ENCODE results near the gene TMIGD1. TPM values are rescaled to one million over a fixed set of nuclear protein-coding genes. Genes with fewer than 3 reads are reported as not detected.

Gene TMIGD1
- total and polyA plus RNA-seq, 2 of the 13 experiments (the other 11 are each of a cell fraction or from before 2014, with no cell fraction given): not detected

- TF ChIP-seq, protein P1, sequence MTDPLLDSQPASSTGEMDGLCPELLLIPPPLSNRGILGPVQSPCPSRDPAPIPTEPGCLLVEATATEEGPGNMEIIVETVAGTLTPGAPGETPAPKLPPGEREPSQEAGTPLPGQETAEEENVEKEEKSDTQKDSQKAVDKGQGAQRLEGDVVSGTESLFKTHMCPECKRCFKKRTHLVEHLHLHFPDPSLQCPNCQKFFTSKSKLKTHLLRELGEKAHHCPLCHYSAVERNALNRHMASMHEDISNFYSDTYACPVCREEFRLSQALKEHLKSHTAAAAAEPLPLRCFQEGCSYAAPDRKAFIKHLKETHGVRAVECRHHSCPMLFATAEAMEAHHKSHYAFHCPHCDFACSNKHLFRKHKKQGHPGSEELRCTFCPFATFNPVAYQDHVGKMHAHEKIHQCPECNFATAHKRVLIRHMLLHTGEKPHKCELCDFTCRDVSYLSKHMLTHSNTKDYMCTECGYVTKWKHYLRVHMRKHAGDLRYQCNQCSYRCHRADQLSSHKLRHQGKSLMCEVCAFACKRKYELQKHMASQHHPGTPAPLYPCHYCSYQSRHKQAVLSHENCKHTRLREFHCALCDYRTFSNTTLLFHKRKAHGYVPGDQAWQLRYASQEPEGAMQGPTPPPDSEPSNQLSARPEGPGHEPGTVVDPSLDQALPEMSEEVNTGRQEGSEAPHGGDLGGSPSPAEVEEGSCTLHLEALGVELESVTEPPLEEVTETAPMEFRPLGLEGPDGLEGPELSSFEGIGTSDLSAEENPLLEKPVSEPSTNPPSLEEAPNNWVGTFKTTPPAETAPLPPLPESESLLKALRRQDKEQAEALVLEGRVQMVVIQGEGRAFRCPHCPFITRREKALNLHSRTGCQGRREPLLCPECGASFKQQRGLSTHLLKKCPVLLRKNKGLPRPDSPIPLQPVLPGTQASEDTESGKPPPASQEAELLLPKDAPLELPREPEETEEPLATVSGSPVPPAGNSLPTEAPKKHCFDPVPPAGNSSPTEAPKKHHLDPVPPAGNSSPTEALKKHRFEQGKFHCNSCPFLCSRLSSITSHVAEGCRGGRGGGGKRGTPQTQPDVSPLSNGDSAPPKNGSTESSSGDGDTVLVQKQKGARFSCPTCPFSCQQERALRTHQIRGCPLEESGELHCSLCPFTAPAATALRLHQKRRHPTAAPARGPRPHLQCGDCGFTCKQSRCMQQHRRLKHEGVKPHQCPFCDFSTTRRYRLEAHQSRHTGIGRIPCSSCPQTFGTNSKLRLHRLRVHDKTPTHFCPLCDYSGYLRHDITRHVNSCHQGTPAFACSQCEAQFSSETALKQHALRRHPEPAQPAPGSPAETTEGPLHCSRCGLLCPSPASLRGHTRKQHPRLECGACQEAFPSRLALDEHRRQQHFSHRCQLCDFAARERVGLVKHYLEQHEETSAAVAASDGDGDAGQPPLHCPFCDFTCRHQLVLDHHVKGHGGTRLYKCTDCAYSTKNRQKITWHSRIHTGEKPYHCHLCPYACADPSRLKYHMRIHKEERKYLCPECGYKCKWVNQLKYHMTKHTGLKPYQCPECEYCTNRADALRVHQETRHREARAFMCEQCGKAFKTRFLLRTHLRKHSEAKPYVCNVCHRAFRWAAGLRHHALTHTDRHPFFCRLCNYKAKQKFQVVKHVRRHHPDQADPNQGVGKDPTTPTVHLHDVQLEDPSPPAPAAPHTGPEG (CRISPR knock-in tag; IDR thresholded peaks at IDR 0.05): 0 out of 2 replicates have a peak, but pooled peaks have one; percentile 34
- TF ChIP-seq ZBTB46 (CRISPR knock-in tag; IDR thresholded peaks at IDR 0.05; ENCODE audit: borderline replicate concordance): no peak
- peak; percentile 47; the same call in 1 of the 2 replicates for TF ChIP-seq SATB2 (CRISPR knock-in tag; IDR thresholded peaks at IDR 0.05)
- TF ChIP-seq ZKSCAN1 (IDR thresholded peaks at IDR 0.05; ENCODE audit: low read length): no peak; the same call in 1 of the 2 replicates
- no peak for TF ChIP-seq SP1 (IDR thresholded peaks at IDR 0.05)
- peak; percentile 71; the same call in 1 of the 2 replicates for TF ChIP-seq SP1 (CRISPR knock-in tag; IDR thresholded peaks at IDR 0.05)
- no peak for TF ChIP-seq RBM39 (IDR thresholded peaks at IDR 0.05; ENCODE audit: low read depth, low read length, poor library complexity, severe bottlenecking)
- no peak for TF ChIP-seq ZNF780A (CRISPR knock-in tag; IDR thresholded peaks at IDR 0.05)
- TF ChIP-seq SNAPC4 (CRISPR knock-in tag; IDR thresholded peaks at IDR 0.05): no peak
- 0 out of 2 replicates have a peak, but pooled peaks have one; percentile 31 for TF ChIP-seq ZNF777 (CRISPR knock-in tag; IDR thresholded peaks at IDR 0.05)
- peak; percentile 78 for TF ChIP-seq TCF7 (IDR thresholded peaks at IDR 0.05; ENCODE audit: low read depth)
- TF ChIP-seq, protein P2, sequence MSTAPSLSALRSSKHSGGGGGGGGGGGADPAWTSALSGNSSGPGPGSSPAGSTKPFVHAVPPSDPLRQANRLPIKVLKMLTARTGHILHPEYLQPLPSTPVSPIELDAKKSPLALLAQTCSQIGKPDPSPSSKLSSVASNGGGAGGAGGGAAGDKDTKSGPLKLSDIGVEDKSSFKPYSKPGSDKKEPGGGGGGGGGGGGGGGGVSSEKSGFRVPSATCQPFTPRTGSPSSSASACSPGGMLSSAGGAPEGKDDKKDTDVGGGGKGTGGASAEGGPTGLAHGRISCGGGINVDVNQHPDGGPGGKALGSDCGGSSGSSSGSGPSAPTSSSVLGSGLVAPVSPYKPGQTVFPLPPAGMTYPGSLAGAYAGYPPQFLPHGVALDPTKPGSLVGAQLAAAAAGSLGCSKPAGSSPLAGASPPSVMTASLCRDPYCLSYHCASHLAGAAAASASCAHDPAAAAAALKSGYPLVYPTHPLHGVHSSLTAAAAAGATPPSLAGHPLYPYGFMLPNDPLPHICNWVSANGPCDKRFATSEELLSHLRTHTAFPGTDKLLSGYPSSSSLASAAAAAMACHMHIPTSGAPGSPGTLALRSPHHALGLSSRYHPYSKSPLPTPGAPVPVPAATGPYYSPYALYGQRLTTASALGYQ (CRISPR knock-in tag; IDR thresholded peaks at IDR 0.05): peak; percentile 50; the same call in 1 of the 2 replicates
- peak; percentile 40; the same call in 1 of the 2 replicates for TF ChIP-seq NFYC (CRISPR knock-in tag; IDR thresholded peaks at IDR 0.05)
- TF ChIP-seq ZNF773 (CRISPR knock-in tag; IDR thresholded peaks at IDR 0.05; ENCODE audit: borderline replicate concordance): no peak
Observed at GRCh38 chr17:30344283-30345088, 10.6 kb upstream of the TMIGD1 start (continued).
